Activated T-cell treated with anti-CD3 and anti-CD28 coated beads, Interleukin-2, amount 50 U/mL, for 72 hours (primary cell): ENCODE data around the gene COLEC11. TPM values are rescaled to one million over a fixed set of nuclear protein-coding genes. Genes with fewer than 3 reads are reported as not detected.

Experiments used
- ATAC-seq, 2 donors: fragments of 150-1000 bp; cut with Tn5 transposase; replicated peaks in 1 of 2; 2 replicates each; pipeline ENCODE4 v1.10.0; 2021; ENCODE audit warnings: moderate library complexity in 2 of 2, mild to moderate bottlenecking in 1 of 2
- DNase-seq, 2 donors: peaks; one replicate each; pipeline ENCODE4 v3.0.0; 2021 to 2022; ENCODE audit warnings: mixed read lengths in 1 of 2
- H3K27ac Mint-ChIP-seq: one replicate; pipeline ENCODE4 v1.8.0; 2022; ENCODE audit warnings: mild to moderate bottlenecking, moderate library complexity, mixed read lengths
- H3K27me3 Mint-ChIP-seq: one replicate; pipeline ENCODE4 v1.8.0; 2022; ENCODE audit warnings: low read depth, mixed read lengths
- H3K36me3 Mint-ChIP-seq, 2 donors: one replicate each; pipeline ENCODE4 v1.8.0; 2022; ENCODE audit warnings: mixed read lengths in 2 of 2, mild to moderate bottlenecking in 1 of 2; ENCODE audit not compliant: insufficient read depth in 2 of 2
- H3K4me1 Mint-ChIP-seq: one replicate; pipeline ENCODE4 v1.8.0; 2022; ENCODE audit warnings: low read depth, mixed read lengths
- H3K4me3 Mint-ChIP-seq, 2 donors: one replicate each; pipeline ENCODE4 v1.8.0; 2022; ENCODE audit warnings: mild to moderate bottlenecking in 2 of 2, mixed read lengths in 2 of 2, moderate library complexity in 2 of 2
- H3K9me3 Mint-ChIP-seq, 2 donors: one replicate each; pipeline ENCODE4 v1.8.0; 2022; ENCODE audit warnings: mixed read lengths in 2 of 2
- total RNA-seq, 2 donors: library from RNA; stranded (reverse); gene quantifications; one replicate each; pipeline ENCODE4 v1.2.3, GENCODE V29; 2022

The COLEC11 gene
- total RNA-seq, 2 donors from 2014 or later, result 0.21 to 0.41 TPM

DNA sequence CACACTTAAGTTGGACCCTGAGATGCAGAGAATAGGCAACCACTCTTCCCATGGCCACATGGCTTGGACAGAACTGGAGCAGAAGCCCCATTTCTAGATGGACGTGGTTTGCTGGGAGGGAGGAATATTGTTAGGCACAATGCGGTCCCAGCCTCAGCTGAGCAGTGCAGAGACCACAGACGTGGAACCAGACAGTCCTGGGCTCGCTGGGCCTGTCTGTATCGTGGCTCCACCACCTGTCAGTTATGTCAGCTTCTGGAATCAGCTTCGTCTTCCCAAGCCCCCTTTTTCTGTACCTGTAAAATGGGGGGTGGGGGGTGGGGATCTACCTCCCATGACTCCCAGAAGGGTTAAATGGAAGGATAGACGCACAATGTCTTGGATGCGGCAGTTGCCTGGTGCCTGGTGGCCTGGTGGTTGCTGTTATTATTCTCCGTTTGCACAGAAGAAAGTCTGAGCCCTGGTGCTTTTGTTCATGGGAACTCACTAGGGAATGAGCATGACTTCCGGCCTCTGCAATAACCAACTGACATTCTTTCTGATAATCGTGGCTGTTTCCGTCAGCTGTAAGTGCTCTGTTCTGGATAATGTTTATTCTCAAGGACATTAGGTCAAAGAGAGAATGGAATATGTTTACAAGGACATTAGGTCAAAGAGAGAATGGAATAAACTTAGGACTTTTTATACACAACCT lies 31.4 kb downstream of the COLEC11 start:
- Mint-ChIP-seq H3K36me3 (no peaks in the 10 kb centered on the region), H3K9me3 (no peaks in the 10 kb centered on the region)
- ATAC-seq, result no peak

DNA sequence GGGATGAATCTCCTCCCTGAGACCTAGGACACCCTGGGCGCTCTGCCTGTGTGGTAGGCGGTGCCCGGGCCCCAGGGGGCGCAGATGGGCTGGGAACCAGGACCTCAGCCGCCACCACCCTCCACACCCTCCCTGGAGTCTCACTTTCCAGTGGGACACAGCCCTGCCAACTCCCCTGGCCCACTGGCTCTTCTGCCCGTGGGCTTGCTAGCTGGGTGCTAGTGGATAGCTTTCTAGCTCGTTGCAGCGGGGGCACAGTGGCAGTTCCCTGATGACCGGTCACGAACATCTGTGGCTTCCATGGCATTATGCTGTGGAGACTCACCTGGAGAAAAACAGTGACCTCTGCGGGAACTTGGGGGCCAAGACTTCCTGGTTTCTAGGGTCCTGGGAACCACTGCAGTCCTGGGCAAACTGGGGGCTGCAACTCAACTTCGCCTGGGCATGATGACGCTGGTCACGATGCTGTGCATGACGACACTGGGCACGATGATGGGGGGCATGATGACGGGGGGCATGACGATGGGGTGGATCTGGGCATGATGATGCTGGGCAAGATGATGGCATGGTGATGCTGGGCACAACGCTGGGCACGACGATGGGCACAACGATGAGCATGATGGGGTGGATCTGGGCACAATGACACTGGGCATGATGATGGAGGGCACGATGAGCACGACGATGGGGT lies 32.0 kb downstream of the COLEC11 start:
- H3K36me3 Mint-ChIP-seq, result no peaks in the 10 kb centered on the region
- no peak for ATAC-seq
- H3K27me3 Mint-ChIP-seq, result peaks cover 7% of the 10 kb centered on the region
- H3K27ac Mint-ChIP-seq, result no peak overlapping the region
- H3K4me3 Mint-ChIP-seq, result no peak overlapping the region
- H3K9me3 Mint-ChIP-seq, result no peaks in the 10 kb centered on the region
- no peak for DNase-seq
- no peaks in the 10 kb centered on the region for H3K4me1 Mint-ChIP-seq

More for the DNA sequence above, 31.4 kb downstream of the COLEC11 start:
- no peak overlapping the region for H3K27ac Mint-ChIP-seq
- H3K4me3 Mint-ChIP-seq, result no peak overlapping the region
- peaks cover 7% of the 10 kb centered on the region for H3K27me3 Mint-ChIP-seq
- DNase-seq, result no peak
- no peaks in the 10 kb centered on the region for H3K4me1 Mint-ChIP-seq

DNA sequence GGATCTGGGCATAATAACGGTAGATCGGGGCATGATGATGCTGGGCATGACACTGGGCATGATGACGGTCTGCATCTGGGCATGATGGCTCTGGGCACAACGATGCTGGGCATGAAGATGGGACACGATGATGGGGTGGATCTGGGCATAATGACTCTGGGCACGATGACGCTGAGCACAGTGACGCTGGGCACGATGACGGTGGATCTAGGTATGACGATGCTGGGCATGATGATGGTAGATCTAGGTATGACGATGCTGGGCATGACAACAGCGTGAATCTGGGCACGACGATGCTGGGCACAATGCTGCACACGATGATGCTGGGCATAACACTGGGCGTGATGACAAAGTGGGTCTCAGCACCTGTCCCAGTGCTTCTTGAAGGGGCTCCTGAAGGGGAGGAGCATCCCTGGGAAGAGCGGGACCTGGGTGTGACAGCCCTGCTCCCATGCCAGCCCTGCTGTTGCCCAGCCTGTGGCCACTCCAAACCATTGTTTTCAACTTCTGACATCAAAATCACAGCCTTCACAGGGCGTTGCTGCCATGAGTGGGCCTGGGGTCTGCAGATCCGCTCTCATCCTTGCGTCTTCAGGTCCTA lies 32.7 kb downstream of the COLEC11 start:
- ATAC-seq (no peak), DNase-seq (no peak)
- H3K4me3 Mint-ChIP-seq, result no peak overlapping the region
- H3K36me3 Mint-ChIP-seq, result no peaks in the 10 kb centered on the region
- no peak overlapping the region for H3K27ac Mint-ChIP-seq
- H3K9me3 Mint-ChIP-seq, result no peaks in the 10 kb centered on the region
- H3K27me3 Mint-ChIP-seq, result peaks cover 7% of the 10 kb centered on the region
- H3K4me1 Mint-ChIP-seq, result no peaks in the 10 kb centered on the region

DNA sequence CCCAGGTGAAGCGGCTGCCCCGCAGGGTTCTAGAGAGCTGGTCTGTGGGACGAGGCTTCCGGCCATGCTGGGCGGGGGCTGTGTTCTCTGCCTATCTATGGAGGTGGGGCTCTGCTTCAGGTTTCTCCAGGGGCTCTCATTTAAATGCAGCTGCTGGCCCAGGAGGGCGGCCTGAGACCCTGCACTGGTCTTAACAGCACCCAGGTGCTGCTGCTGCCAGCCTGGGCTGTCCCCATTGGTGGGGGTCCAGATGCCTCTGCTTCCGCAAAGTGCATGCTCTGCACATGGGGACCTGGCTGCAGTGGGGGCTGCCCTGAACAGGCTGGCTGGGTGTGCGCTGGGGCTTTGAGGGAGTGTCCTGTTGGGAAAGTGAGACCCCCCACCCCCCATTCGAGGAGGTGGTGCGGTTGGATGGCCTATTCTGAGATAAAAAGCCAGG lies 33.3 kb downstream of the COLEC11 start:
- DNase-seq, result no peak
- H3K36me3 Mint-ChIP-seq, result no peaks in the 10 kb centered on the region
- no peak overlapping the region for H3K4me3 Mint-ChIP-seq
- H3K27ac Mint-ChIP-seq, result no peak overlapping the region
- no peaks in the 10 kb centered on the region for H3K4me1 Mint-ChIP-seq
- no peak for ATAC-seq
- no peaks in the 10 kb centered on the region for H3K9me3 Mint-ChIP-seq
- H3K27me3 Mint-ChIP-seq, result peaks cover 7% of the 10 kb centered on the region

DNA sequence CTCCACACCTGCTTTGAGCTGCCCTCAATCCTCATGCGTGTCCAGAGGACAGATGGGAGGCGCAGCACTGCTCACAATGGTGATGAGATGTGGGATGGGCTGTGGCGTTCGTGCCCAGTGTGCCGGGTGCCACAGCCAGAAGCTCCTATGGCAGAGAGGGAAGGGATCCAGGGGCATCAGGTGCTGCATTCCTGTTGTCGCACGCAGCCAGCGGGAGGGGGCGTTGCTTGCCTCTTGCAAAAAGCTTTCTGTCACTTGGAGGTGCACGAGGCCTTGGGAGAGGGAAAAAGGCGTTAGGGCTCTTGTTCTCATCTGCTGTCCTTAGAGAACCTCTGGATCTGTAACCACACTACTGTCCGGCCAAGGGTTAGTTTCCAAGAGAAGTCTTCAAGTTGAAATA lies 33.9 kb downstream of the COLEC11 start:
- no peak overlapping the region for H3K4me3 Mint-ChIP-seq
- H3K27me3 Mint-ChIP-seq, result peaks cover 7% of the 10 kb centered on the region
- no peak overlapping the region for H3K27ac Mint-ChIP-seq
- no peaks in the 10 kb centered on the region for H3K9me3 Mint-ChIP-seq
- H3K36me3 Mint-ChIP-seq, result no peaks in the 10 kb centered on the region
- DNase-seq (no peak), ATAC-seq (no peak)
- H3K4me1 Mint-ChIP-seq, result no peaks in the 10 kb centered on the region

DNA sequence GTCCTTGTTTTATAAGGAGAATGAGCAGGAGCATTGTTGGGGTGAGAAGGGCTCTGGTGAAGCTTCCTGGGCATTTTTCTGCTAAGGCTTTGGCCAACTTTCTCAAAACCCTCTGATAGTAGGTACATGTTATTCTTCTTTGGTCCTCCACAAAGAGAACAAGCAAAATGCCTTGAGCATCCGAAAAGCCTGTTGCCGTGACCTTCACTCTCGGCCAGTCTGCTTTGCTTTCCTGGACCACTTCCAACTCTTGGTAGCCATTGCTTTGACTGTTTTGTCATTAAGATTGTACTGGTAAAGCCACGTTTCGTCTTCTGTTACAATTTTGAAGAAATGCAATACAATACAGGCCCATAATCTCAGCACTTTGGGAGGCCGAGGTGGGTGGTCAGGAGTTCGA lies 35.7 kb downstream of the COLEC11 start:
- peaks cover 7% of the 10 kb centered on the region for H3K27me3 Mint-ChIP-seq
- H3K36me3 Mint-ChIP-seq, result no peaks in the 10 kb centered on the region
- no peak overlapping the region for H3K27ac Mint-ChIP-seq
- H3K4me1 Mint-ChIP-seq, result no peaks in the 10 kb centered on the region
- no peak for DNase-seq
- no peak for ATAC-seq
- H3K9me3 Mint-ChIP-seq, result no peaks in the 10 kb centered on the region
- no peak overlapping the region for H3K4me3 Mint-ChIP-seq

DNA sequence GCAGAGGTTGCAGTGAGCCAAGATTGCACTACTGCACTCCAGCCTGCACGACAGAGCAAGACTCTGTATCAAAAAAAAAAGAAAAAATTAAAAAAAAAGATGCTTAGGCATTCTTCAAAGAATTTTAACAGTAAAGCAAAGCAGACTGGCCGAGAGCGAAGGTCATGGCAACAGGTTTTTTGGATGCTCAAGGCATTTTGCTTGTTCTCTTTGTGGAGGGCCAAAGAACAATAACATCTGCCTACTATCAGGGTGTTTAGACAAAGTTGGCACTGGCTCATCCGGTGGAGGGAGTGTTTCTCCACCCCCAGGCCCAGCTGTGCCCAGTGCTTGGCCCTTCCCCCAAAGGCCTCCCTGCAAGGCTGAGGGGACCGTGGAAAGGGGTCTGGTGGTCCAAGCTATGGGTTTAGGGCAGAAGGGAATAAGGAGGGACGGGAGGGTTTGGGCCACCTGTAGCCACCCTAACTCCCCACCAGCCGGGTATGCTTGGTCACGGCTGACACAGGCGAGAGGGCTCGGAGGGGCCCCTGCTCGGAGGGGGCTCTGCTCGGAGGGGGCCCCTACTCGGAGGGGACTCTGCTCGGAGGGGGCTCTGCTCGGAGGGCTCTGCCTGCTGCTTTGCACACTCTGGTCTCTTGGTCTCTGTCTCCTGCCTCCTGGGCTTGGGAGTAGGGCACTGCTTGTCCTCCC lies 36.4 kb downstream of the COLEC11 start:
- no peak overlapping the region for H3K4me3 Mint-ChIP-seq
- H3K27me3 Mint-ChIP-seq, result peaks cover 7% of the 10 kb centered on the region
- H3K4me1 Mint-ChIP-seq, result no peaks in the 10 kb centered on the region
- ATAC-seq (no peak), DNase-seq (no peak)
- no peaks in the 10 kb centered on the region for H3K9me3 Mint-ChIP-seq
- H3K27ac Mint-ChIP-seq, result no peak overlapping the region
- H3K36me3 Mint-ChIP-seq, result no peaks in the 10 kb centered on the region

DNA sequence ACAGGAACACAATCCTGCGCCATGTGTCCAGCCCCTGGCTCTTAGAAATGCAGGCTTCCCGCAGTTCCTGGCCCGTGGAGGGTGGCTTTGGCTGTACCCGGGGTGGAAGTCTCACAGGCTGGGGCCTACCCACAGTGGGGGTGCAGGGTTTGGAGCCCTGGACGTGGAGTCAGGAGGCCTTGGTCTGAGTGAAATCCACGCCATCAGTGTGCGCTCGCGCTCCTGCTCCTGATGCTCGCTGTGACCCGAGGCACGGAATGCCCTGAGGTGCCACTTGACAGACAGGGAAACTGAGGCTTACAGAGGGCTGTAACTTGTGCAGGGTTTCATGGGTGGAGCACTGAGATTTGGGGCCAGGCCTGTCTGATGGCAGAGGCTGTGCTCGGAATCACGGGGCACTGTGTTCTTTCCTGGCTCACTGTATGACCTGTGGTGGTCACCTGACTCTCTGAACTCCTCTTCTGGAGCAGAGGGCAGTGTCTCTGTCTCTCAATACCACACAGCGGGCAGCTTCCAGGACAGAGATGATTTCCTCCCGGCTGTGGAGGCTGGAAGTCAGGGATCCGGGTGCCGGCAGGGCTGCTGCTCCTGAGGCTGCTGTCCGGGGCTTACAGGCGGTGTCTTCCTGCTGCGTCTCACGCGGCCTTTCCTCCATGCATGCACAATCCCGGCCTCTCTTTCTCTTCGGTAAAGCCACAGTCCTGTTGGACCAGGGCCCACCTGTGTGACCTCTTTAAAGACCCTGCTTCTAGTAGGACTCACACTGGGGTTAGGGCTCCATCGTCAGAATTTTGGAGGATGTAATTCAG lies 37.1 kb downstream of the COLEC11 start:
- Mint-ChIP-seq H3K4me3 (no peak overlapping the region), H3K9me3 (no peaks in the 10 kb centered on the region), H3K36me3 (no peaks in the 10 kb centered on the region), H3K4me1 (no peaks in the 10 kb centered on the region), H3K27ac (no peak overlapping the region), H3K27me3 (peaks cover 6% of the 10 kb centered on the region)
- DNase-seq (no peak), ATAC-seq (no peak)

DNA sequence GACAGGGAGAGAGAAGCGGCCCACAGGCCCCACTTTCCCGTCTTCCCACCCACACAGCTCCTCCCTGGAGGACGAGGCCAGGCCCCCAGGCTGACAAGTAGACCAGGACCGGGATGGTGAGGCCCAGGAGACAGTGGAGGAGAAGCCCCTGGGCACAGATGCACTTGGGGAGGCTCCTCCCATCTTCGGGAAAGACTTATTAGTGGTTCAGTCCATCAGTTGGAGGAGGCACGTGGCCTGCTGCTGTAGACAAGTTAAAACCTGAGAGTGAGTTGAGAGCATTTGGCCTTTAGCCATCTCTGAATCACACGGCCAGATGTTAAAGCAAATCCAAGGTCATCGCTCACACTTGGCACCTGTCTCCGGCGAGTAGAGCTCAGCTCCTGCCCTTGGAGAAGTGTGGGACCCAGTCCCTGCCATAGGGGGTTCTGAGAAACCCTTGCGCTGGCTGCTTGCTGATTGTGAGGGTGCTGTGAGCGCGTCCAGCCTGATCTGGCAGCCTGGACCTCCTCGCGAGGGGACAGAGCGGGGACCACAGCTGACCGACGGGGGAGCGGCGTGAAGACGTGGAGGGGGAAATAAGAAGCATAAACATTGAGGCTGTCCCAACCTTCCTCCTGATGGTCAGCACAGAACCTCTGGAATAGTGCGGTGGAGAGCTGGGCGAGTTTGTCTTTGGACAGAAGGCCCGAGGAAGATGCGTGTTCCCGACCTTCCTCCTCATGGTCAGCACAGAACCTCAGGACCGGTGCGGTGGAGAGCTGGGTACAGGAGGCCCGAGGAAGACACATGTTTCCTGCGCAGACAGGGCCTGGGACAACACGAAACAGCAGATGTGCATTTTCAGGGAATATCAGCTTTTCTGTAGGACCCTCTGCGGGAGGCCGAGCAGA lies 38.4 kb downstream of the COLEC11 start:
- H3K9me3 Mint-ChIP-seq, result no peaks in the 10 kb centered on the region
- DNase-seq, result no peak
- no peak overlapping the region for H3K27ac Mint-ChIP-seq

DNA sequence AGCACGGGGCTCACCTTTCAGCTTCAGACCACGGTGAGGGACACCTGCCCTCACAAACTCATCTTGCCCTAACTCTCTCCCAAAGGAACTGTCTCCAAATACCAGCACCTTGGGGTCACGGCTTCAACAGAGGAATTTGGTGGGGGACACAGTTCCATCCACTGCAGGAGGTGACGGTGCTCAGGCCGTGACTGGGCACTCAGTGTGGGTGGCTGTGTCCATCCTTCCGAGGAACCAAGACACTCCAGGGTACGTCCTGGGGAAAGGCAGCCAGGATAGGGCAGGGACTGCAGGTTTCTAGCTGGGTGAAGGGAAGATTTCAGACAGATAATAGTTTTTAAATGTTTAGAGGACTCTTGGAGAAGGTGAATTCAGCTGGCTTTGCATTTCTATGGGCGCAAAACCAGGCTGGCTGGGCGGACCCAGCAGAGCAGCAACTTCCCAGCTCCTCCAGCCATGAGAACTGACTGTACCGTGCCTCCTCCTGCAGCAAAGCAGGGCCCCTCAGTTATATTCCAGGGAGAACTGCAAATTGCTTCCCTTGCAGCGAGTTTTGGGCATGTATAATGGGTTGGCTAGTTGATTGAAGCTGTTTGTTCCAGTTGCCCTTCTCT lies 39.2 kb downstream of the COLEC11 start:
- DNase-seq (no peak), ATAC-seq (no peak)
- Mint-ChIP-seq H3K27ac (no peak overlapping the region), H3K4me3 (no peak overlapping the region), H3K36me3 (no peaks in the 10 kb centered on the region), H3K27me3 (no peaks in the 10 kb centered on the region), H3K4me1 (no peaks in the 10 kb centered on the region), H3K9me3 (no peaks in the 10 kb centered on the region)

More for the DNA sequence above, 38.4 kb downstream of the COLEC11 start:
- Mint-ChIP-seq H3K4me1 (no peaks in the 10 kb centered on the region), H3K36me3 (no peaks in the 10 kb centered on the region), H3K4me3 (no peak overlapping the region), H3K27me3 (no peaks in the 10 kb centered on the region)
- no peak for ATAC-seq

DNA sequence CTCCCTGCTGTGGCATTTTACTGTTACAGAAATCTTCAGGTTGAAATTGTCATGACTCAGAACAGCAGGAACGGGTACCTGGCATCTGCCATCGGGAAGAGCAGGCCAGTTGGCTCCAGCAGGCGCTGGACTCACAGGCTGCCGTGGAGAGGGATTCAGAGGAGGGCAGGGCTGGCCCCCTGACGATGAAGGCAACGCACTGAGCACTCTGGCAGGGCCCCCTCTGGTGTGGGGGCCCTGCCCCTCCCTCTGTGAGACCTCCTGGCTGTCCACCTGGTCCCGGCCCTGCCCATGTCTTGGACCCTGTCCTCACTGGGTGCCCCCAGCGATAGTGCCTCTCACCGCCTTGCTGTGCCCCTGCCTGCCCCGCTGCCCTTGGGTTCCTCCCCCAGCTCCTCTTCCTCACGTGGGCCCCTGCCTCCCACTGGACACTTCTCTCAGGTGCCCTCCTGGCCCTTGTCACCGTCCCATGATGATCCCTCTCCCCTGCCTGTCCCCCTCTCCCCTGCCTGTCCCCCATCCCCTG lies 39.7 kb downstream of the COLEC11 start:
- Mint-ChIP-seq H3K36me3 (no peaks in the 10 kb centered on the region), H3K4me1 (no peaks in the 10 kb centered on the region), H3K9me3 (no peaks in the 10 kb centered on the region), H3K27ac (no peak overlapping the region), H3K27me3 (no peaks in the 10 kb centered on the region), H3K4me3 (no peak overlapping the region)
- no peak for ATAC-seq
- DNase-seq, result no peak
